Tongue (tissue), 2 donors: ENCODE data around the gene NACA2. TPM values are rescaled to one million over a fixed set of nuclear protein-coding genes. Genes with fewer than 3 reads are reported as not detected.
"Not testable (repeated sequence)": the region's sequence is repeated elsewhere in the genome, so short reads cannot be mapped to it uniquely, and the experiment has no call there.

ENCODE experiments used
- DNase-seq: peaks from one replicate; pipeline ENCODE4 v3.0.0-alpha.2; 2015
- total RNA-seq: library from RNA; depleted of rRNA; stranded (reverse); fragments of >200 nt; gene quantifications from one replicate; pipeline ENCODE4 v1.2.3, GENCODE V29; 2014

NACA2 gene
- not detected for total RNA-seq

DNA sequence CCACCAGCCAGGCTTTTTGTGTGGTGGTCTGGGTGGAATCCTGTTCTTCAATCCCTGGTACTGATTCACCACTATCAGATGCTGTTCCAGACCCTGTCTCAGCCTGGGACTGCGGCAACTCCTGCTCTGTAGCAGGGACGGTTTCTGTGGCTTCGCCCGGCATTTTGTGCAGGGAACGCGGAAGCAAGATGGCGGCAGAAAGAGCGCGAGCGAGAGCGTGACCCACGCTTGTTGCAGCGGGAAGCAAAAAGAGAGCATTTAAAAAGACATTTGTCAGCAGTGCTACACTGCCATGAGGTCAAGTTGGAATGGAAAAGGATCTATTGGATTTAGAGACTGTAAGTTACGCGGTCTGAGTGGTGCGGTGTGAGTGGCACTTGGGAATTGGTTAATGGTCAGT is at the start of gene NACA2:
Gene NACA2 (minus strand): TSS at position 202 of the 400 bp plus-strand sequence. CDS start 39 bp downstream, at position 163.
- no peak for DNase-seq

DNA sequence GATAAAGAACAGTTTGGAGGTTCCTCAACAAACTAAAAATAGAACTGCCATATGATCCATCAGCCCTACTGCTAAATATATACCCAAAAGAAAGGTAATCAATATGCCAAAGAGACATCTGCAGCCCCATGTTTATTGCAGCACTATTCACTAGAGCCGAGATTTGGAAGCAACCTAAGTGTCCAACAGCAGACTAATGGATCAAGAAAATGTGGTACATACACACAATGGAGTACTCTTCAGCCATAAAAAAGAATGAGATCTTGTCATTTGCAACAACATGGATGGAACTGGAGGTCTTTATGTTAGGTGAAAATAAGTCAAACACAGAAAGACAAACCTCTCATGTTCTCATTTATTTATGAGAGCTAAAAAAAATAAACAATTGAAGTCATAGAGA is 48.8 kb upstream of the NACA2 start:
- no peak for DNase-seq

DNA sequence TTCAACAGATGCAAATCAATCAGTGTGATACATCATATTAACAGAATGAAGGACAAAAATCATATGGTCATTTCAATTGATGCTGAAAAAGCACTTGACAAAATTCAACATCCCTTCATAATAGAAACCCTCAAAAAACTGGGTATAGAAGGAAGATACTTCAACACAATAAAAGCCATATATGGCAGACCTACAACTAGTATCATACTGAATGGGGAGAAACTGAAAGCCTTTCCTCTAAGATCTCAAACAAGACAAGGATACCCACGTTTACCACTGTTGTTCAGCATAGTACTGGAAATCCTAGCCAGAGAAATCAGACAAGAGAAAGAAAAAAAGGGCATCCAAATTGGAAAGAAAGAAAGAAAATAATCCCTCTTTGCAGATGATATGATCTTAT is 47.1 kb upstream of the NACA2 start:
- DNase-seq: no peak

DNA sequence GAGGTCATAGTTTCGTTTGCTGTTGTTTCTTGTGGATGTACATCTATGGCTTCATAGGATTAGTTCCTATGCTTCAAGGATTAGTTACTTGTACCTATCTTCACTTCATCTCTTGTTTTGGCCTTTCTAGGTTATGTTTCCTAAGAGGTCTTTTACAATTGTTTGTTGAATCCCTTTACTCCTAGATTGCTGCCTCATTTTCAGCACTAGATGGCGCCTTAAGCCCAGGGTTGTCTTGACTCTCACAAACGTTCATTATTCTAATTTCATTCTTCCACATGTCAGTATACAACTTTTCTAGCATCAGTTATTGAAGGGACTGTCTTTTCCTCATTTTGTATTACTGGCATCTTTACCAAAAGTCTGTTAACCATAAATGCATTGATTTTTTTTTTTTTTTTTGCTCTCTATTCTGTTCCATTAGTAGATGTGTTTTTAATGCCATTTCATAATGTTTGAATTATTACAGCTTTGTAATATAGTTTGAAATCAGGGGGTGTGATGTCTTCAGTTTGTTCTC is 45.0 kb upstream of the NACA2 start:
- DNase-seq: peak; percentile 35

DNA sequence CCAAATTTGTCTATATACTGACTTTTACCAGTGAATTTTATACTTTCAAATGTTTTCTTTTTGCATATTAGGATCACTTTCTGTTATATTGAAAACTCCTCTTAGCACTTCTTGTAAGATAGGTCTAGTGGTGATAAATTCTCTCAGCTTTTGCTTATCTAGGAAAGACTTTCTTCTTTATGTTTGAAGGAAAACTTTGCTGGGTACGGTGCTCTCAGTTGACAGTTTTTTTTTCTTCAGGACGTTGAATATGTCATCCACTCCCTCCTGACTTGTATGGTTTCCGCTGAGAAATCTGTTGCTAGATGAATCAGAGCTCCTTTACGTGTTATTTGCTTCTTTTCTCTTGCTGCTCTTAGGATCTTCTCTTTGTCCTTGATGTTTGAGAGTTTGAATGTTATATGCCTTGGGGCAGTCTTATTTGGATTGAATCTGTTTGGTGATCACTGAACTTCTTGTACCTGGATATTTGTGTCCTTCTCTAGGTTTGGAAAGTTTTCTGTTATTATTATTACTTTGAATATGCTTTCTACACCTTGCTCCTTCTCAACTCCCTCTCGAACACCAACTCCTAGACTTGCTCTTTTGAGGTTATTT is 44.0 kb upstream of the NACA2 start:
- no peak for DNase-seq

DNA sequence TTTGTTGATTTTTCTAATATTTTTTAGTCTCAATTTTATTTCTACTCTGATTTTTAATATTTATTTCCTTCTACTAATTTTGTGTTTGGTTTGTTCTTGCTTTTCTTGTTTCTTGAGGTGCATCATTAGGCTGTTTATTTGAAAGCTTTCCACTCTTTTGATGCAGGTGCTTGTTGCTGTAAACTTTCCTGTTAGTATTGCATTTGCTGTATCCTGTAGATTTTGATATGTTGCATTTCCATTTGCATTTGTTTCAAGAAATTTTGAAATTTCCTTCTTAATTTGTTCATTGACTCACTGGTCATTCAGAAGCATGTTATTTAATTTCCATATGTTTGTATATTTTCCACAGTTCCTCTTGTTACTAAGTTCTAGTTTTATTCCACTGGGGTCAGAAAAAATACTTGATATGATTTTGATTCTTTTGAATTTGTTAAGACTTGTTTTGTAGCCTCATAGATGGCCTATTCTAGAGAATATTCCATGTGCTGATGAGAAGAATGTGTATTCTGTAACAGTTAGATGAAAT is 43.1 kb upstream of the NACA2 start:
- DNase-seq: no peak

DNA sequence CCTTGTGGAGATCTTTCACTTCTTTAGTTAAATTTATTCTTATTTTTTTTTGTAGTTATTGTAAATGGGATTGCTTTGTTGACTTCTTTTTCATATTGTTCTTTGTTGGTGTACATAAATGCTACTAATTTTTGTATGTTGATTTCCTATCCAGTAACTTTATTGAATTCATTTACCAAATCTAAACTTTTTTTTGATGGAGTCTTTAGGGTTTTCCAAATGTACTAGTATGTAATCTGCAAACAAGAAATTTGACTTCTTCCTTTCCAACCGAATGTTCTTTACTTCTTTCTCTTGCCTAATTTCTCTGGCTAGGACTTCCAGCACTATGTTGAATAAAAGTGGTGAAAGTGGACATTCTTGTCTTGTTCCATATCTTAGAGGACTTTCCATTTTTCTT is 41.8 kb upstream of the NACA2 start:
- DNase-seq: no peak

DNA sequence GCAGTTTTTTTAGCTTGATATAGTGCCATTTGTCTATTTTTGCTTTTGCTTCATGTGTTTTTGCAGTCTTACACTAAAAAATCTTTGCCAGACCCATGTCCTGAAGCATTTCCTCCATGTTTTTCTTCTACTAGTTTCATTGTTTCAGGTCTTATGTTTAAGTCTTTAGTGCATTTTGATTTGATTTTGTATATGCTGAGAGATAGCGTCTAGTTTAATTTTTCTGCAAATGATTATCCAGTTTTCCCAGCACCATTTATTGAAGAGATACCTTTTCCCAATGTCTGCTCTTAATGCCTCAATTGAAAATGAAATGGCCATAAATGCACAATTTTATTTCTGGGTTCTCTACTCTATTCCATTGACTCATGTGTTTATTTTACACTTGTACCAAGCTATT is 40.8 kb upstream of the NACA2 start:
- no peak for DNase-seq

DNA sequence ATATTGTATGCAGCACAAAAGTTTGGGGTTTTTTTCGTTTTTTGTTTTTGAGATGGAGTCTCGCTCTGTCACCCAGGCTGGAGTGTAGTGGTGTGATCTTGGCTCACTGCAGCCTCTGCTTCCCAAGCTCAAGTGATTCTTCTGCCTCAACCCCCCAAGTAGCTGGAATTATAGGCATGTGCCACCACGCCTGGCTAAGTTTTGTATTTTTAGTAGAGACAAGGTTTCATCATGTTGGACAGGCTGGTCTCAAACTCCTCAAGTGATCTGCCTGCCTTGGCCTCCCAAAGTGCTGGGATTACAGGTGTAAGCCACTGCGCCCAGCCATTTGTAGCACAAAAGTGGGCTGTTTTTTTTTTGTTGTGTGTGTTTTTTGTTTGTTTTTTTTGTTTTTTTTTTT is 37.1 kb upstream of the NACA2 start:
- not testable (repeated sequence) for DNase-seq

DNA sequence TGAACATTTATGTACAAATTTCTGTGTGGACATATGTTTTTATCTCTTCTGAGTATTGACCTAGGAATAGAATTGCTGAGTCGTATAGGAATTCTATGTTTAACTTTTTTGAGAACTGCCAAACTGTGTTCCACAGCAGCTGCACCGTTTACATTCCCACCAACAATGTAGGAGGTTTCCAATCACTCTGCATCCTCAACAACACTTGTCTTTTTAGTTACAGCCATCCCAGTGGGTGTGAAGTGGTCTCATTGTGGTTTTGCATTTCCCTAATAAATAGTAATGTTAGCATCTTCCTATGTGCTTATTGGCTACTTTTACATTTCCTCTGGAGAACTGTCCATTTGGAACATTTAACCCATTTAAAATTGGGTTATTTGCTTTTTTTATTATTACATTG is 36.6 kb upstream of the NACA2 start:
- DNase-seq: no peak

DNA sequence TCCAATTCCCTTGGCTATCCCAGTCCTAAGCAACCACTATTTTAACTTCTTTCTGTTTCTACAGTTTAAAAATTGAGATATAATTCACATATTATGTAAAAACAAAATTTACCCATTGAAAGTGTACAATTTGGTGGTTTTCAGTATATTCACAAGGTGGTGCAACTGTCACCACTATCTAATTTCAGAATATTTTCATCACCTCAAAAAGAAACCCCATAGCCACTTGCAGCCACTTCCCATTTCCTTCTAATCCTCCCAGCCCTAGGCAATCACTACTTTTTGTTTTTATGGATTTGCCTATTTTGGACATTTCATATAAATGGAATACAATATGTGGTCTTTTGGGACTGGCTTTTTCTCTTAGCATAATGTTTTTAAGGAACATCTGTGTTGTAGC is 36.1 kb upstream of the NACA2 start:
- DNase-seq: no peak

DNA sequence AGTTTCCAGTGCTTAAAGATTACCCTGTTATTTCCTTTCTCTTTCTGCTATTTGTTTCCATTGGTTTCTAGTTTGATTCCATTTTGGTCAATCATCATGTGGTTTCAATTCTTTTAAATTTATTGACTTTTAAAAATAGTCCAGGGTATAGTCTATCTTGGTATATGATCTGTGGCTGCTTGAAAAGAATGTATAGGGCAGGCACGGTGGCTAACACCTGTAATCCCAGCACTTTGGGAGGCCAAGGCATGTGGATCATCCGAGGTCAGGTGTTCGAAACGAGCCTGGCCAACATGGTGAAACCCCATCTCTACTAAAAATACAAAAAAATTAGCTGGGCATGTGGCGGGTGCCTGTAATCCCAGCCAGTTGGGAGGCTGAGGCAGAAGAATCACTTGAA is 34.5 kb upstream of the NACA2 start:
- no peak for DNase-seq

DNA sequence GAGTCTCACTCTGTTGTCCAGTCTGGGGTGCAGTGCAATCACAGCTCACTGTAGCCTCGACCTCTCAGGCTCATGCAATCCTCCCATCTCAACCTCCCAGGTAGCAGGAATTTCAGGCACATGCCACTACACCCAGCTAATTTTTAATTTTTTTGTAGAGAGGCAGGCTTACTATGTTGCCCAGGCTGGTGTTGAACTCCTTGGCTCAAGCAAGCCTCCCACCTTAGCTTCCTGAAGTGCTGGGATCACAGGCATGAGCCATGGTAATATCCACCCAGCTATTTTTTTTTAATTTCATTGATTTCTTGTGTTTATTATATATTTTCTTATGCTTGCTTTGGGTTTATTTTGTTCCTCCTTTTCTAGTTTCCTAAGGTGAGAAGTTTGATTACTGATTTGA is 33.9 kb upstream of the NACA2 start:
- no peak for DNase-seq

DNA sequence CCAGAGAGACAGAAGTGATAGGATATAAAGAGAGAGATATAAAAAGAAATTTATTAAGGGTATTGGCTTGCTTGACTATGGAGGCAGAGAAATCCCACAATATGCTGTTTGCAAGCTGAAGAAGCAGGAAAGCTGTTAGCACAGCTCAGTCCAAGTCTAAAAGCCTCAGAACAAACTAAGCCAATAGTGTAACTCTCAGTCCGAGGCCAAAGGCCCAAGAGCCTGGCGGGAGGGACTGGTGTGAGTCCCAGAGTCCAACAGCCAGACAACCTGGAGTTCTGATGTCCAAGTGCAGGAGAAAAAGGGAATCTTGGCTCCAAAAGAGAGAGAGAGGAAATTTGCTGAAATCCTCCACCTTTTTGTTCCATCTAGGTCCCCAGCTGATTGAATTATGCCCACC is 30.3 kb upstream of the NACA2 start:
- DNase-seq: no peak

DNA sequence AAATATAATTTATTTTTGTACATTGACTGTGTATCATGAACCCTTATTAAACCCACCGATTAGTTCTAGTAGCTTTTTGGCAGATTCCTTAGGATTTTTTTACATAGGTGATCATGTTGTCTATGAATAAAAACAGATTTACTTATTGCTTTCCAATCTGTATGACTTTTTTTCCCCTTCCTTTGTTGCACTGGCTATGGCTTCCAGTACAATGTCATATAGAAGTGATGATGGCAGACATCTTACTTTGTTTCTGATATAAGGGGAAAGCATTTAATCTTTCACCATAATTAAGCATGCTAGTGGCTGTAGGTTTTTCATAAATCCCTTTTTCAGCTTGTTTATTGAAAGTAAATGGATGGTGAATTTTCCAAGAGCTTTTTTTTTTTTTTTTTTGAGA is 28.9 kb upstream of the NACA2 start:
- DNase-seq: no peak

DNA sequence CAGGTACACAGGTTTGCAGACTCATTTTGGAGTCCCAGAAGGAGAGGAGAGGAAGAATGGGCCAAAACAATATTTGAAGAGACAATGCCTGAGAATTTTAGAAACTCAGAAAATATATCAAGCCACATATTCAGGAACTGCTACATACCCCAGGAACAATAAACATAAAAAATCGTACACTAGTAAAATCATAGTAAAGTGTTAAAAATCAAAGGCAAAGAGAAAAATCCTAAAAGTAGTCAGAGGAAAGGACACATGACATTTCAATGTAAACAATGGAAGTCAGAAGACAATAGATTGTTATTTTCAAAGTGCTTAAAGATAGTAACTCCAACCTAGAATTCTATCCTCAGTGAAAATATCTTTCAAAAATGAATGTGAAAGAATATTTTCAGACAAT is 28.5 kb upstream of the NACA2 start:
- no peak for DNase-seq

DNA sequence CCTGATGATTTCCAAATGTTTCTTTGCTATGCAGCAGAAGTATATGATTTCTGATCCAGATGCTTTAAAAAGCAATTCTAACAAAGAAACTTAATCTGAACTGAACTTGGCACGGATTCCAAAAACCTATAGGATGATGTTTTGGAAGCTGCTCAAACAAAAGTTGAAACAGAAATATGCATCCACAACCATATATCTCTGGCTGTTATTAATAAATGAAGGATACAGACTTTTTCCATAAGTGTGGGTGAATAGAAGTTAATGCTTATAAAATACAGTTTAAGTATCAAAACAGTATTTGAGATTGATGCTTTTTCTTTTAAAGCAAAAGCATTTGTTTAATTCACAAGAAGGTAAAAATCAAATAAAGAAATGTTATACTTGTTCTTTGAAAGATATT is 27.9 kb upstream of the NACA2 start:
- no peak for DNase-seq

DNA sequence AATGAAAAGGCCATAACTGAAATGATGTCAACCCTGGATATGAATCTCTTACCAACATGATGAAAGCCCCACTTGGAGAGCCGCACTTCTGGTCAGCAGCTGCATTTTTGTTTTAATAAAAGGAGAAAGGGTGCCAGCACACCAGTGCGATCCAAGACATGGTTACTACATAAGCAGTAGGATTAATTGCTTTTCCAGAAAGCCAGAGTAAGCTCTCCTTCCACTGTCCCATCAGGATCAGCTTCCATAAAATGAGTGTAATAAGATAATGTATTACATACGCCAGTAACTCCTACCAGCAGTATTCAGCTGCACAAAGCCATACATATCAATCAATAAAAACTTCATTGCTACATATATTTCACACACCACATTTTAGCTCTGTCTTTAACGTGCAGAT is 26.3 kb upstream of the NACA2 start:
- peak; percentile 69 for DNase-seq

DNA sequence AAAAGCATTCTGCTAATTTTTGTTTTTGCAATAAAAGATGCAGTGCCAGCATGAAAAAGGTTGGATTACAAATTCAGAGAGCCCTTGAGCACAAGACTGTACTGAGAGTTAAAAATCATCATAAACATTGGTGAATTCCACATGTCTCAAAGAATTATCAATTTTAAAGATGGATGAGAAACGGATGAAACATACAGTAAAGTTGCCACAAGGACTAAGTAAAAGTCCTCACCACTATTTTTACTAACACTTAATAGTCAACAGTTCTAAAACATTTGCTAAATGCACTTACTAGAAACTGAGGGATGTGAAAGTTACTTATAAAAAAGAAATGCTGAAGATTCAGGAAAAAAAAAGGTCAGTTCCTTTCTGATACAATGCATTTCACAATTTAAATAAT is 25.8 kb upstream of the NACA2 start:
- no peak for DNase-seq

DNA sequence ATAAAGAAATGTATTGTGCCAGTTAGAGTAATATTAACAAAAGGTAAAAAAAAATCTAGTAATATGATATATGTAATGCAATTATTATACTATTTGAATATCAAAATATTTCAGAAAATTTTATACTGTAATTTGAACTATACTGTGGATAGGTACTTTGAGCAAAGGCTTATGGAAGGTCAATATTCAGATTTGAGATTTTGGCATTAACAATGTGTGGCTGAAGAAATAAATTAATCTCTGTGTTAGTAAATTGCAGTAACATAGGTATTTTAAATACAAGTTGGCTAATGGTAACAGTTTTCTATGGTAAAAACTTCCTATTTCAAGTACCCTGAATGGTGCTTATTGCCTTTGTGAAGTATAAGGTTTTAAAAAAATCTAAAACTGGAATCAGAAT is 23.2 kb upstream of the NACA2 start:
- DNase-seq: no peak

DNA sequence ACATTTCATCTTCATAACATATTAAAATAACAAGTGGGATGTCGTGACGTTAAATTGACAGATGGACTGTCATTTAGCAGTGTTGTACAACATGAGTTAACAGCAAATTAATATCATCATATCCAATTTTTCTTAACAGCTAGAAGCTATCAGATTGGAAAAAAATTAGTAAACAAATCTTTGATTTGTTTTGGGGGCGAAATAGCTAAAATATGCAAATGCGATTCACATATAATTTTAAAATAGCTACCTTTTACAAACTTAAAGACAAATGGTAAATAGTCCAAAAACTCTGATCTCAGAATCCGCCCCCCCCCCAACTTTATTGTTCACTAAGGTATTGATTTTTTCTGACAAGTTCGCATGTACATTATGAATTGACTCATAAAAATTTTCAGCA is 20.3 kb upstream of the NACA2 start:
- no peak for DNase-seq

DNA sequence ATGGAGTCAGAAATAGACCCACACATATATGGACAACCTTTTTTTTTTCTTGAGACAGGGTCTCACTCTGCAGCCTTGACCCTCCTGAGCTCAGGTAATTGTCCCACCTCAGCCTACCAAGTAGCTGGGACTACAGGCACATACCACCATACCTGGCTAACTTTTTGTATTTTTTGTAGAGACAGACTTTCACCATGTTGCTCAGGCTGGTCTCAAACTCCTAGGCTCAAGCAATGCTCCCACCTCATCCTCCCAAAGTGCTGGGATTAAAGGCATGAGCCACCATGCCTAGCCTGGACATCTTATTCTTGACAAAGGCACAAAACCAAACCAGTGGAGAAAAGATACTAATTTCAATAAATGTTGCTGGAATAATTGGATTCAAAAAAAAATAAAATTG is 14.7 kb upstream of the NACA2 start:
- DNase-seq: no peak

DNA sequence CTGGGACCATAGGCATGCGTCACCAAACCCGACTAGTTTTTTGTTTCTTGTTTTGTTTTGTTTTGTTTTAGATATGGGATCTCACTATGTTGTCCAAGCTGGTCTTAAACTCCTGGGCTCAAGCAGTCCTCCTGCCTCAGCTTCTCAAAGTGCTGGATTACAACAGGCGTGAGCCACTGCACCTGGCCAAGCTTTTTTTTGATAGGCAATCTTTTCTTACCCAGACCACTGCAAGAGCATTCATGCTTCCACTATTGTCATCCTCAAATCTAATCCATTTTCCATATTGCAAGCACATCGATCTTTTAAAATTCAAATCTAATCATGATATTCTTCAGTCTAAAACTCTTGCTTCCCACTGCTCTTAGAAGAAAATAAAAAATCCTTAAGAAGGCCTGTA is 10.3 kb upstream of the NACA2 start:
- no peak for DNase-seq

DNA sequence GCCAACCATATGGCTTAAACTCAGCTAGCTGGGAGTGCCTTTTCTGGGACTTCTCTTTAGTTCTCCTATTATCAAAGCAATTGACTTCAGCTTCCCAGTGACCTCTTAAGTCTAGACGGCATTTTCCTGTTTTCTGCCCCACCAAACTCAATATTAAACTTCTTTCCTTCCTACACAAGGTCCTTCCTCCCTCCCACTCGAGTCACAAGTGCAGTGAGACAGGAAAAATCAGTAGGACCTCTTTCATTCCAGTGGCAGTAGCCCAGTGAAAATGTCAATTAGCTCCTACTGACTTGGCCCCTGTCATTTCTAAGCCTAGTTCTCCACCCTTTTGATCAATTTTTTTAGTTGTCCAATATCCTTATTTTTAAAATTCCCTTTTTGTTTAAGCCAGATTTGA is 9.6 kb upstream of the NACA2 start:
- DNase-seq: no peak

DNA sequence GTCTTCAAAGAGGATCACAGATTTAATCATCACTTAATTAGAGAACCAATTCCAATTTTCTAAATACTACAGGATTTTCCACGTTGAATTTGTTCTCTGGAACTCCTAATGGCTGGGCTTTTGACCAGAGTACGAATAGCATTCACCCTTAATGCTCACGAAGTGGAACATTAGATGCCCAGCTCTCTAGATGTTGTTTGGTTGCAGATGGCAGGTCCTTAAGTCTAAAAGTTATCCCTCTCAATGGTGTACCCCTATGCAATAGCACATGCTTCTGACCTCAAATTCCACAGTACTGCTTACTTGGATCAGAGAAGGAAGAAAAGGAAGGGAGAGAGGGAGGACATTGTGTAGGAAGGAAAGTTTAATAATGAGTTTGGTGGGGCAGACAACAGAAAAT is 8.6 kb upstream of the NACA2 start:
- no peak for DNase-seq
